Endothelial cell (in vitro differentiated cells): ENCODE data around the gene CLEC2A. TPM values are rescaled to one million over a fixed set of nuclear protein-coding genes. Genes with fewer than 3 reads are reported as not detected.

ENCODE experiments used
- DNase-seq: peaks from one replicate; pipeline ENCODE4 v3.0.0; 2021; ENCODE audit warnings: low spot score
- H3K27ac Mint-ChIP-seq: one replicate; pipeline ENCODE4 v1.8.0; 2021; ENCODE audit warnings: mixed read lengths, inconsistent platforms; ENCODE audit not compliant: unreplicated experiment
- H3K27me3 Mint-ChIP-seq: one replicate; pipeline ENCODE4 v1.8.0; 2021; ENCODE audit warnings: mild to moderate bottlenecking, moderate library complexity, mixed read lengths, inconsistent platforms; ENCODE audit not compliant: unreplicated experiment
- H3K36me3 Mint-ChIP-seq: one replicate; pipeline ENCODE4 v1.8.0; 2021; ENCODE audit warnings: mild to moderate bottlenecking, low read depth, mixed read lengths, inconsistent platforms; ENCODE audit not compliant: unreplicated experiment
- H3K4me1 Mint-ChIP-seq: one replicate; pipeline ENCODE4 v1.8.0; 2021; ENCODE audit warnings: mild to moderate bottlenecking, mixed read lengths, inconsistent platforms; ENCODE audit not compliant: unreplicated experiment
- H3K4me3 Mint-ChIP-seq: one replicate; pipeline ENCODE4 v1.8.0; 2021; ENCODE audit warnings: mild to moderate bottlenecking, mixed read lengths, inconsistent platforms; ENCODE audit not compliant: unreplicated experiment
- H3K9me3 Mint-ChIP-seq: one replicate; pipeline ENCODE4 v1.8.0; 2021; ENCODE audit warnings: mixed read lengths, inconsistent platforms; ENCODE audit not compliant: unreplicated experiment
- total RNA-seq: library from RNA; stranded (reverse); fragmentation: NEBNext Ultra II Directional; extraction: Animal tissue kit (Norgen Biotek cat#: 25700); gene quantifications from one replicate; pipeline ENCODE4 v1.2.1, GENCODE V29; 2021; ENCODE audit not compliant: unreplicated experiment
- TF ChIP-seq, protein P1 (sequence below): fragments of 200-600 bp; sonication (generic); IDR thresholded peaks from one replicate; pipeline ENCODE4 v1.5.0; 2021; ENCODE audit warnings: antibody characterized with exemption; ENCODE audit not compliant: unreplicated experiment

Gene CLEC2A
- total RNA-seq, 1 donor from 2014 or later: not detected

DNA sequence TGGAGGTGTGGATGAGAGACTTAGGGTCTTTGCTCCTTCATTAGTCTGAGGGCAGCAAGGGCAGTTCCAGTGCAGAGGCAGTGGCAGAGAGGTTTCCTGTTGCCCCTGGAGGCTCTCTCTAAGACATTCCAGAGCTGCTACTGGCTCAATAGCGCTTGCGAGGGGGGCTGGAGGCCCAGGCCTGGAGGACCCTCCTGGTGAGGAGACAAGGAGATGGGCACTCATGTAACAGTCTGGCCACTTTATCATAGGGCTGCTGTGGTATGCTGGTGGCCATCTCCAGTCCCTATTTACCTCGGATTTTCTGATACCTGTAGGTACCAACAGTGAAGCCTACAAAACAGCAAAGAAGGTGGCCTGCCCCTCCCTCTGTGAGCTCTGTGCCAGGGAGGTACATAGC lies 12.7 kb downstream of the CLEC2A start:
- peaks cover 3% of the 10 kb centered on the region for H3K27me3 Mint-ChIP-seq
- H3K27ac Mint-ChIP-seq: no peak overlapping the region

DNA sequence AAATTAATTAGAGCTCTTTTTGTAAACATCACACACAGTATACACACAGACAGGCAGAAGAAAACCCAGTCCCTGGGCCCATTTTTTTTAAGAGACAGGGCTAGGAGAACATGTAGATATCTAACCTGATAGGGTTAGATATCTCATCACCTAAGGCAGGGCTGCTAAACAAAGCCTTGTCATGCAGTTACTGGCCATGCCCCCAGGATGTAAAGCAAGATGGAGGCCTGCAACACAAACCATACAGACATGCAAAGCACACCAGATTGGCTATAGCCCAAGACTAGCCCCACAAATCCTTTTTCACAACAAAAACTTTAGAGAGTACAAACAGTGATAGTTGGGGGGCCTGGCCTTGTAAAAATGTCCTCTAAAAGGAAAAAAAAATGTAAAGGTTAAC lies 20.5 kb downstream of the CLEC2A start:
- H3K27ac Mint-ChIP-seq: no peak overlapping the region
- H3K36me3 Mint-ChIP-seq: peaks cover 29% of the 10 kb centered on the region
- H3K4me3 Mint-ChIP-seq: no peak overlapping the region
- H3K27me3 Mint-ChIP-seq: peaks cover 6% of the 10 kb centered on the region
- peaks cover 19% of the 10 kb centered on the region for H3K9me3 Mint-ChIP-seq
- no peak for DNase-seq
- H3K4me1 Mint-ChIP-seq: peaks cover 4% of the 10 kb centered on the region
- TF ChIP-seq, protein P1, sequence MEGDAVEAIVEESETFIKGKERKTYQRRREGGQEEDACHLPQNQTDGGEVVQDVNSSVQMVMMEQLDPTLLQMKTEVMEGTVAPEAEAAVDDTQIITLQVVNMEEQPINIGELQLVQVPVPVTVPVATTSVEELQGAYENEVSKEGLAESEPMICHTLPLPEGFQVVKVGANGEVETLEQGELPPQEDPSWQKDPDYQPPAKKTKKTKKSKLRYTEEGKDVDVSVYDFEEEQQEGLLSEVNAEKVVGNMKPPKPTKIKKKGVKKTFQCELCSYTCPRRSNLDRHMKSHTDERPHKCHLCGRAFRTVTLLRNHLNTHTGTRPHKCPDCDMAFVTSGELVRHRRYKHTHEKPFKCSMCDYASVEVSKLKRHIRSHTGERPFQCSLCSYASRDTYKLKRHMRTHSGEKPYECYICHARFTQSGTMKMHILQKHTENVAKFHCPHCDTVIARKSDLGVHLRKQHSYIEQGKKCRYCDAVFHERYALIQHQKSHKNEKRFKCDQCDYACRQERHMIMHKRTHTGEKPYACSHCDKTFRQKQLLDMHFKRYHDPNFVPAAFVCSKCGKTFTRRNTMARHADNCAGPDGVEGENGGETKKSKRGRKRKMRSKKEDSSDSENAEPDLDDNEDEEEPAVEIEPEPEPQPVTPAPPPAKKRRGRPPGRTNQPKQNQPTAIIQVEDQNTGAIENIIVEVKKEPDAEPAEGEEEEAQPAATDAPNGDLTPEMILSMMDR: no peak

More for the DNA sequence above, 12.7 kb downstream of the CLEC2A start:
- H3K4me3 Mint-ChIP-seq: no peak overlapping the region
- TF ChIP-seq, protein P1: no peak
- no peak for DNase-seq
- H3K36me3 Mint-ChIP-seq: peaks cover 5% of the 10 kb centered on the region
- H3K4me1 Mint-ChIP-seq: no peaks in the 10 kb centered on the region
- no peaks in the 10 kb centered on the region for H3K9me3 Mint-ChIP-seq

DNA sequence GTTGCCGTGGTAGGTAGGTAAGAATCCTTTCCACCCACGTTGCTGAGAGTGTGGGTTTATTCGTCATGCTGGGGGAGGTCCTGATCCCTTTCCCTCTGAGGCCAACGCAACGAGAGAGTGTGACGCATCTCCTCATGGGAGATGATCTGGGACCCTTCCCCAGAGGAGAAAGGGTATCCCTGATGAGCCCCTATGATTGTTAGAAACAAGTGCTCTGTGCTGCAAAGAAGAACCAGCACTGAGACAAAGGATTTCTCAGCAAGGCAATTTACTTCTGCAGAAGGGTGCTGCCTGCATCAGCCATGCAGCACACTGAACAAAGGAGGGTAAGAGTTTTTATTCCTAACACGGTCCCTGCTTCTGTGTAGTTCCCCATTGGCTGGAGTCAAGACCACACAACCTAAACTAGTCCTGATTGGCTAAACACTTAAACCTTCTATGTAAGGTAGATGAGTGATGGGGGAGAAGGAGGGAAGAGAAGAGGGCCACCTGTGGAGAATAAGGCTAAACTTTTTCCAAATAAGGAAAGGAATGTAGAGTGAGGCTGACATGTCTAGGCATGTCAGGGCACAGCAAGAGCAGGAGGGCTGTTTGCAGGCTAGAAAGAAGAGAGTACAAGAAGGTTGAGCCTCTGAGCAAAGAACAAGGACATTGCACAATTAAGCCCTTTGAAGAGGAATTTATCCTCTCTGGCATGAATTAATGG lies 21.3 kb downstream of the CLEC2A start:
- H3K27me3 Mint-ChIP-seq: peaks cover 6% of the 10 kb centered on the region
- H3K4me1 Mint-ChIP-seq: peaks cover 4% of the 10 kb centered on the region
- TF ChIP-seq, protein P1: no peak
- H3K9me3 Mint-ChIP-seq: peaks cover 19% of the 10 kb centered on the region
- H3K36me3 Mint-ChIP-seq: peaks cover 29% of the 10 kb centered on the region
- H3K27ac Mint-ChIP-seq: no peak overlapping the region
- H3K4me3 Mint-ChIP-seq: no peak overlapping the region
- DNase-seq: no peak

DNA sequence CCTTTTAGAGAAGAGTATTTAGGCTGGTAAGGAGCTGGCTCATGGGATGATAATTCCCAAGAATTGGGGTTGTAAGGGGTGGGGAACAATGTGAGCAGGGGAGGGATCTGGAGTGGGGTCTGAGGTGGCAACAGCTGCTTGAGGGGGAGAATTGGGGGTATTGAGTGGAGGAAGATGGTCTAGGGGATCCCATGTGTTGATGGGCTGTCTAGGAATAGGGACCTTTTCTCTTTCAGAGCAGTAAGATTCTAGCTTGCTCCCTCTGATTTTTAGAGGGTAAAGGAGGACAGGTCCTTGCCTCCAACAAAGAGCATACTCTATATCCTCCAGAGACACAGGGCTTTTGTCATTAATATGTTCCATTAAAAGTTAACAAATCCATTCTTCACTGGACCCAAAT lies 22.4 kb downstream of the CLEC2A start:
- Mint-ChIP-seq H3K4me3 (no peak overlapping the region), H3K4me1 (peaks cover 4% of the 10 kb centered on the region), H3K36me3 (peaks cover 29% of the 10 kb centered on the region), H3K27me3 (peaks cover 5% of the 10 kb centered on the region), H3K27ac (no peak overlapping the region), H3K9me3 (peaks cover 19% of the 10 kb centered on the region)
- no peak for DNase-seq
- TF ChIP-seq, protein P1: no peak

DNA sequence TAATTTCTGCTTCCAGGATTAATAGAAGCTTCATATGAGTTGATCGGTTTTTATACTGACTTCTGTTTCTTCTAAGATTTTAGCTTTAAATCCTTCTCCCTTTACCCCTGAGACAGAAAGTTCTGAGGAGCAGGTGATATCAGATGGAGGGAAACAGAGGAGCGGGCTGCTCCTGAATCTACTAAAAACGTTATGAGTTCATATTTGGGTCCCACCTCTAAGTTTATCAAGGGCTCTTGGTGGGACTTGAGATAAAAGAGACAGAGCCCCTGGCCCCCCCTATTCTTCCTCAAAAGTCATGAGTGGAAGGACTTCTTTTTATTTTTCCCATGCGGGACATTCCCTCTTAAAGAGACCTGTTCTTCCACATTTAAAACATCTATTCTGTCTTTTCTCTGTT lies 23.8 kb downstream of the CLEC2A start:
- Mint-ChIP-seq H3K4me1 (peaks cover 4% of the 10 kb centered on the region), H3K9me3 (peaks cover 19% of the 10 kb centered on the region), H3K27ac (no peak overlapping the region), H3K36me3 (peaks cover 29% of the 10 kb centered on the region), H3K27me3 (peaks cover 5% of the 10 kb centered on the region), H3K4me3 (no peak overlapping the region)
- TF ChIP-seq, protein P1: no peak
- no peak for DNase-seq
